Liver (tissue), 3 donors: ENCODE results near the gene PPP3CB.

Source experiments
- CTCF ChIP-seq: fragments of 150-350 bp; IDR thresholded peaks from 2 replicates; pipeline ENCODE4 v1.5.1; 2017; ENCODE audit warnings: improper control_type of control experiment, low read depth, low read length; ENCODE audit not compliant: missing input control
- EGR1 ChIP-seq, 2 donors: IDR thresholded peaks; 2 replicates each; pipeline ENCODE4 v1.6.1; 2016 to 2018; ENCODE audit warnings: antibody characterized with exemption in 2 of 2, low read depth in 2 of 2
- RAD21 ChIP-seq, 2 donors: IDR thresholded peaks; 2 replicates each; pipeline ENCODE4 v1.6.1; 2016; ENCODE audit warnings: antibody characterized with exemption in 2 of 2, mild to moderate bottlenecking in 2 of 2
- REST ChIP-seq: IDR thresholded peaks from 2 replicates; pipeline ENCODE4 v1.6.1; 2016; ENCODE audit warnings: antibody characterized with exemption, mild to moderate bottlenecking
- RXRA ChIP-seq, 2 donors: IDR thresholded peaks; 2 replicates each; pipeline ENCODE4 v1.6.1; 2017 to 2018; ENCODE audit warnings: antibody characterized with exemption in 2 of 2, mild to moderate bottlenecking in 1 of 2
- SP1 ChIP-seq: IDR thresholded peaks from 2 replicates; pipeline ENCODE4 v1.6.1; 2018; ENCODE audit warnings: antibody characterized with exemption, mild to moderate bottlenecking
- TAF1 ChIP-seq: conservative IDR thresholded peaks from 2 replicates; pipeline ENCODE4 v1.6.1; 2016; ENCODE audit warnings: antibody characterized with exemption, mild to moderate bottlenecking
- YY1 ChIP-seq: IDR thresholded peaks from 2 replicates; pipeline ENCODE4 v1.6.1; 2016; ENCODE audit warnings: antibody characterized with exemption, mild to moderate bottlenecking
- donor health status: healthy.
- donor health status: healthy.

DNA sequence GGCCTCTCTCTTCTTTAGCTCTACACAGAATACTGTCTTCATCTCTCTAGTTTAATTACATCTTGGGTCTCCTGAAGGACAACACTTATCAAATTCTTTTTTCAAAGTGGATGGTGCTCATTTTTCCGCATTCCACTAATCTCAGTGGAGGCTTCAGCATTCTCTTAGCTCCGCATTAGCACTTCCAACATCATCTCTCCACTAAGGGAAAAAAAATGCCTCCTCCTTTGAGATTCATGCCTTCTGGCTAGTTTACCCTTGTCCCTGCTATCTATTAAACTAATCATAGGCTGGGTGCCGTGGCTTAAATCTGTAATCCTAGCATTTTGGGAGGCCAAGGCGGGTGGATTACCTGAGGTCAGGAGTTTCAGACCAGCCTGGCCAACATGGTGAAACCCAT is 9.2 kb downstream of the PPP3CB start:
- TF ChIP-seq SP1 (no peak), REST (no peak), CTCF (no peak), RAD21 (IDR thresholded peaks at IDR 0.05) (no peak), RXRA (IDR thresholded peaks at IDR 0.05) (no peak), TAF1 (no peak), EGR1 (IDR thresholded peaks at IDR 0.05; ENCODE audit: low read depth in 2 of 2) (no peak), YY1 (no peak)
